ENCODE results near the gene RALGAPA2.
"Not testable (repeated sequence)": the region's sequence is repeated elsewhere in the genome, so short reads cannot be mapped to it uniquely, and the experiment has no call there.

The RALGAPA2 gene

DNA sequence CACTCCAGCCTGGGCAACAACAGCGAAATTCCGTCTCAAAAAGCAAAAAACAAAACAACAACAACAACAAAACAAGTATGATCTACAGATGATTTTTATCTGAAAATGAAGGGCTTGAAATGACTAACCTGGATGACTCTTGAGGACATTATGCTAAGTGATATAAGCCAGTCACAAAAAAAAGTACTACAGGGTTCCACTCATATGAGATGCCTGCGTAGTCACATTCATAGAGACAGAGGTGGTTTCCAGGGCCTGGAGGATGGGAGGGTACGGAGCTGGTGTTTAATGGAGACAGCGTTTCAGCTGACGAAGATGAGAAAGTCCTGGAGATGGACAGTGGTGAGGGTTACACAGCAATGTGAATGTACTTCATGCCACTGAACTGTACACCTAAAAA is 352.8 kb downstream of the RALGAPA2 start:
- peaks cover 5% of the 10 kb centered on the region for H3K4me1 ChIP-seq (ENCODE audit: control insufficient read depth, insufficient read depth, low read length)
- H3K27me3 ChIP-seq (ENCODE audit: control insufficient read depth, insufficient read depth, low read length) = peaks cover 42% of the 10 kb centered on the region
- H3K9ac ChIP-seq (ENCODE audit: low read length) = no peak overlapping the region
- no peaks in the 10 kb centered on the region for H3K36me3 ChIP-seq (ENCODE audit: control insufficient read depth, insufficient read depth, low read length)
- no peaks in the 10 kb centered on the region for H3K9me3 ChIP-seq (ENCODE audit: control insufficient read depth, low read length)
- H3K4me3 ChIP-seq (ENCODE audit: low read length) = no peak overlapping the region

DNA sequence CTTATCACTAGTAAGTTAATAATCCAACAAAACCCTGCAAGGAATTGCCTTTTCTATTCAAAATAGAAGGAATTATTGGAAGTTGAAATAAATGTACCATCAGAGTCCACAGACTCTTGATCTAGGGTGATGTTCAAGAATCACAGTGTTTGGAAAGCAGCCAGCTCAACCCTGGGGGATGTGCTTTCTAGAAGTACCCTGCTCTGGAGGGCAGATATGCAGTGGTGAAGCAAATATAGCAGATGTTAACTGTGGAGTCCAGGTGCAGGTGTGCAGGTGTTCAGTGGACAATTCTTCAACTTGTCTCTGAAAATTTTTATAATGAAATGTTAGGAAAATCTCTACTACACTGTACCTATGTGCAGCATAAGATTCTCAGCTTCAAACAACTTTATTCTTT is 353.6 kb downstream of the RALGAPA2 start:
- Histone ChIP-seq H3K36me3 (ENCODE audit: control insufficient read depth, insufficient read depth, low read length) (no peaks in the 10 kb centered on the region), H3K9me3 (ENCODE audit: control insufficient read depth, low read length) (no peaks in the 10 kb centered on the region), H3K9ac (ENCODE audit: low read length) (no peak overlapping the region), H3K4me1 (ENCODE audit: control insufficient read depth, insufficient read depth, low read length) (peaks cover under 1% of the 10 kb centered on the region), H3K4me3 (ENCODE audit: low read length) (no peak overlapping the region), H3K27me3 (ENCODE audit: control insufficient read depth, insufficient read depth, low read length) (peaks cover 34% of the 10 kb centered on the region)

DNA sequence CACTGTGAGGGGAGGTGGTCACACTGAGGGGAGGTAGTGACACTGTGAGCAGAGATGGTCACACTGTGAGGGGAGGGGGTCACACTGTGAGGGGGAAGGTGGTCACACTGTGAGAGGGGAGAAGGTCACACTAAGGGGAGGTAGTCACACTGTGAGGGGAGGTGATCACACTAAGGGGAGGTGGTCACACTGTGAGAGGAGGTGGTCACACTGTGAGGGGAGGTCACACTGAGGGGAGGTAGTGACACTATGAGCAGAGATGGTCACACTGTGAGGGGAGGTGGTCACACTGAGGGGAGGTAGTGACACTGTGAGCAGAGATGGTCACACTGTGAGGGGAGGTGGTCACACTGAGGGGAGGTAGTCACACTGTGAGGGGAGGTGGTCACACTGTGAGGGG is 356.9 kb downstream of the RALGAPA2 start:
- H3K4me3 ChIP-seq (ENCODE audit: low read length); H3K4me1 ChIP-seq (ENCODE audit: control insufficient read depth, insufficient read depth, low read length); H3K36me3 ChIP-seq (ENCODE audit: control insufficient read depth, insufficient read depth, low read length); H3K9ac ChIP-seq (ENCODE audit: low read length); H3K27me3 ChIP-seq (ENCODE audit: control insufficient read depth, insufficient read depth, low read length); H3K9me3 ChIP-seq (ENCODE audit: control insufficient read depth, low read length): not testable (repeated sequence)

DNA sequence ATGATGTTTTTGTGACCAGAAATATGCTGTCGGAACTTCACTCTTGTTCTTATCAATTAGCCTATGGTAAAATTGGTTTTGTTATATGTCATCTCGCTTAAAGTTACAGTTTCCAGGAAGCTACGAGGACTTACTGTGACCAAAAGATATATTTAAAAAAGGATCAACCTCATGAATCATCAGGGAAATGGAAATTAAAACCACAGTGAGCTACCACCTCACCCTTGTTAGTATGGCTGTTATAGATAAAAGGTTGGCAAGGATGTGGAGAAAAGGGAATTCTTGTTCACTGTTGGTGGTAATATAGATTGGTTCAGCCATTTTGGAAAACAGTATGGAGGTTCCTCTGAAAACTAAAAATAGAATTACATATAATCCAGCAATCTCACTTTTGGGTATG is 358.9 kb downstream of the RALGAPA2 start:
- no peak overlapping the region for H3K4me3 ChIP-seq (ENCODE audit: low read length)
- no peaks in the 10 kb centered on the region for H3K4me1 ChIP-seq (ENCODE audit: control insufficient read depth, insufficient read depth, low read length)
- no peaks in the 10 kb centered on the region for H3K36me3 ChIP-seq (ENCODE audit: control insufficient read depth, insufficient read depth, low read length)
- no peaks in the 10 kb centered on the region for H3K9me3 ChIP-seq (ENCODE audit: control insufficient read depth, low read length)
- H3K27me3 ChIP-seq (ENCODE audit: control insufficient read depth, insufficient read depth, low read length) = no peaks in the 10 kb centered on the region
- no peak overlapping the region for H3K9ac ChIP-seq (ENCODE audit: low read length)

DNA sequence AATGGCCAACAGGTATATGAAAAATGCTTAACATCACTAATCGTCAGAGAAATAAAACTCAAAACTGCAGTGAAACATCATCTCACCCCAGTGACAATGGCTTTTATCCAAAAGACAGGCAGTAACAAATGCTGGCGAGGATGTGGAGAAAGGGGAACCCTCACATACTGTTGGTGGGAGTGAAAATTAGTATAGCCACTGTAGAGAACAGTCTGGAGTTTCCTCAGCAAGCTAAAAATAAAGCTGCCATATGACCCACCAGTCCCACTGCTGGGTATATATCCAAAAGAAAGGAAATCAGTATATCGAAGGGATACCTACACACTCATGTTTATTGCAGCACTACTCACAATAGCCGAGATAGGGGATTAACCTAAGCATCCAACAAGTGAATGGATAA is 368.0 kb downstream of the RALGAPA2 start:
- no peaks in the 10 kb centered on the region for H3K9me3 ChIP-seq (ENCODE audit: control insufficient read depth, low read length)
- no peaks in the 10 kb centered on the region for H3K4me1 ChIP-seq (ENCODE audit: control insufficient read depth, insufficient read depth, low read length)
- H3K9ac ChIP-seq (ENCODE audit: low read length) = no peak overlapping the region
- no peak overlapping the region for H3K4me3 ChIP-seq (ENCODE audit: low read length)
- no peaks in the 10 kb centered on the region for H3K36me3 ChIP-seq (ENCODE audit: control insufficient read depth, insufficient read depth, low read length)
- H3K27me3 ChIP-seq (ENCODE audit: control insufficient read depth, insufficient read depth, low read length) = no peaks in the 10 kb centered on the region

DNA sequence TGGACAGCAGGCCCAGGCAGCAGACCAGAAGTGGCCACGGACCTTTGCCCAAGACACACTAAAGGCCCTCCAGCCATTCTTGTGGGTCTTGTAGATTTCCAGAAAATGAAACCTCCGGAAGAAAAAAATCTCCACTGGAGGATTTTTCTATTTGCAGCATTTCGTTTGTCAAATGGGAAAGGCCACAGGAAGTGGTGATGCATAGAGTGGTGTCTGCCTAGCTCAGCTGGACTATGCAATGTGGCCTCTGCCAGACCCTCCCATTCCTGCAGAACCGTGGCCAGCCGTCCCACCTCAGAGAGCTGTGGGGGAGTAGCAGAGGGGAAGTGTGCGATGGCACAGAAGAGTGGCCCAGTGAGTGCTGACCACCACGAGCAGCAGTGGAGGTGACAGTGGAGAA is 368.5 kb downstream of the RALGAPA2 start:
- Histone ChIP-seq H3K4me3 (ENCODE audit: low read length) (no peak overlapping the region), H3K36me3 (ENCODE audit: control insufficient read depth, insufficient read depth, low read length) (no peaks in the 10 kb centered on the region), H3K27me3 (ENCODE audit: control insufficient read depth, insufficient read depth, low read length) (no peaks in the 10 kb centered on the region), H3K9ac (ENCODE audit: low read length) (no peak overlapping the region), H3K9me3 (ENCODE audit: control insufficient read depth, low read length) (no peaks in the 10 kb centered on the region), H3K4me1 (ENCODE audit: control insufficient read depth, insufficient read depth, low read length) (no peaks in the 10 kb centered on the region)

Measured in mucosa of stomach (tissue), 1 donor.